A673 (cell line): ENCODE results near the gene TSPAN5. TPM values are rescaled to one million over a fixed set of nuclear protein-coding genes. Genes with fewer than 3 reads are reported as not detected.

Source experiments
- BruUV-seq: library from RNA; stranded (reverse); fragments of 400-500 nt; replicated peaks from 2 replicates; lab custom pipeline; 2021; lab: Mats Ljungman, UMichigan
- CTCF ChIA-PET: fragments of 300-600 bp; sonication (Branson Sonifier 250); formaldehyde crosslinking; loops from one replicate; lab custom pipeline; 2022; ENCODE audit warnings: antibody characterized with exemption; lab: Charles Lee
- POLR2A ChIA-PET: fragments of 300-600 bp; sonication (Branson Sonifier 250); formaldehyde crosslinking; loops from one replicate; lab custom pipeline; 2022; ENCODE audit warnings: antibody characterized with exemption; ENCODE audit not compliant: low non-redundant PET; lab: Charles Lee
- DNase-seq: peaks from one replicate; pipeline ENCODE4 v3.0.0-alpha.2; 2015; ENCODE audit warnings: low spot score
- H3K27ac ChIP-seq: fragments of 200-600 bp; sonication (generic); 2 replicates; pipeline ENCODE4 v1.5.1; 2016; ENCODE audit warnings: mixed run types, low read depth, mild to moderate bottlenecking, mixed read lengths, antibody characterized with exemption, low read length; ENCODE audit not compliant: poor library complexity, severe bottlenecking
- H3K27me3 ChIP-seq: fragments of 200-600 bp; sonication (generic); replicated peaks from 2 replicates; pipeline ENCODE4 v1.6.1; 2017; ENCODE audit warnings: mixed run types, low read depth, mild to moderate bottlenecking, mixed read lengths, antibody characterized with exemption, low read length; ENCODE audit not compliant: insufficient read depth, poor library complexity
- H3K36me3 ChIP-seq: fragments of 200-600 bp; sonication (generic); 2 replicates; pipeline ENCODE4 v1.6.1; 2016; ENCODE audit warnings: mixed run types, mild to moderate bottlenecking, mixed read lengths, antibody characterized with exemption, low read length; ENCODE audit not compliant: insufficient read depth, poor library complexity, severe bottlenecking
- H3K4me1 ChIP-seq: fragments of 200-600 bp; sonication (generic); 2 replicates; pipeline ENCODE4 v1.6.1; 2017; ENCODE audit warnings: mixed run types, mild to moderate bottlenecking, mixed read lengths, antibody characterized with exemption, low read length; ENCODE audit not compliant: insufficient read depth, poor library complexity, severe bottlenecking
- H3K4me3 ChIP-seq: fragments of 200-600 bp; sonication (generic); 2 replicates; pipeline ENCODE4 v1.5.1; 2016; ENCODE audit warnings: low read depth, mixed run types, mild to moderate bottlenecking, mixed read lengths, low read length; ENCODE audit not compliant: poor library complexity, severe bottlenecking
- H3K9me3 ChIP-seq: fragments of 200-600 bp; sonication (generic); 2 replicates; pipeline ENCODE4 v1.6.1; 2016; ENCODE audit warnings: mixed run types, low read depth, mild to moderate bottlenecking, mixed read lengths, antibody characterized with exemption, low read length; ENCODE audit not compliant: poor library complexity, severe bottlenecking
- CTCF ChIP-seq: fragments of 300-800, 200-600 bp; sonication (generic); conservative IDR thresholded peaks from 2 replicates; pipeline ENCODE4 v1.5.1; 2017; ENCODE audit warnings: low read depth, mild to moderate bottlenecking, antibody characterized with exemption, low read length, moderate library complexity, mixed read lengths
- EZH2 ChIP-seq: fragments of 200-600 bp; sonication (generic); IDR thresholded peaks from 2 replicates; pipeline ENCODE4 v1.6.1; 2017; ENCODE audit warnings: borderline replicate concordance, low read depth, mild to moderate bottlenecking, mixed read lengths, antibody characterized with exemption, low read length; ENCODE audit not compliant: poor library complexity, severe bottlenecking
- intact Hi-C: fragments of 100-400 bp; cut with micrococcal nuclease; formaldehyde crosslinking; loops from one replicate; pipeline ENCODE4 v1.10.0; 2022; ENCODE audit not compliant: unreplicated experiment
- total RNA-seq: library from RNA; stranded (reverse); gene quantifications from 2 replicates; pipeline ENCODE4 v1.2.3, GENCODE V29; 2021

Gene TSPAN5
- total RNA-seq, 1 experiment from 2014 or later: 15.2 TPM

- CTCF ChIA-PET: no interaction called here
- TF ChIP-seq EZH2 (no peak), CTCF (no peak)
- POLR2A ChIA-PET: no interaction called here
These were observed 45.8 kb downstream of the TSPAN5 start for GRCh38 chr4:98612318-98613250.

GRCh38 chr4:98611677-98612317 is 46.6 kb downstream of the TSPAN5 start:
- TF ChIP-seq EZH2: no peak
- TF ChIP-seq CTCF: no peak
- BruUV-seq: no TSS peak
- POLR2A ChIA-PET: no interaction called here
- CTCF ChIA-PET: no interaction called here
- no peak for DNase-seq
- H3K4me3 ChIP-seq: no peak overlapping the region
- H3K9me3 ChIP-seq: no peaks in the 10 kb centered on the region
- H3K4me1 ChIP-seq: peaks cover 12% of the 10 kb centered on the region
- intact Hi-C loops: no loop called here
- no peaks in the 10 kb centered on the region for H3K36me3 ChIP-seq
- H3K27me3 ChIP-seq: no peaks in the 10 kb centered on the region
- H3K27ac ChIP-seq: no peak overlapping the region

More at GRCh38 chr4:98612318-98613250, 45.8 kb downstream of the TSPAN5 start:
- intact Hi-C loops: no loop called here
- no peak for DNase-seq
- Histone ChIP-seq H3K4me3 (no peak overlapping the region), H3K36me3 (no peaks in the 10 kb centered on the region), H3K9me3 (no peaks in the 10 kb centered on the region), H3K27me3 (no peaks in the 10 kb centered on the region), H3K27ac (no peak overlapping the region), H3K4me1 (peaks cover 13% of the 10 kb centered on the region)
- BruUV-seq: no TSS peak

GRCh38 chr4:98610926-98611676 is 47.3 kb downstream of the TSPAN5 start:
- CTCF ChIA-PET: no interaction called here
- H3K9me3 ChIP-seq: no peaks in the 10 kb centered on the region
- intact Hi-C loops: no loop called here
- no TSS peak for BruUV-seq
- no peak for DNase-seq
- H3K4me3 ChIP-seq: no peak overlapping the region
- no peak overlapping the region for H3K27ac ChIP-seq
- POLR2A ChIA-PET: no interaction called here
- H3K27me3 ChIP-seq: no peaks in the 10 kb centered on the region
- TF ChIP-seq EZH2 (no peak), CTCF (no peak)
- H3K36me3 ChIP-seq: no peaks in the 10 kb centered on the region
- peaks cover 12% of the 10 kb centered on the region for H3K4me1 ChIP-seq
